BLaER1 (cell line): ENCODE results near the gene SLC34A3.

Experiments
- H3K27ac ChIP-seq: shearing (Covaris generic); formaldehyde crosslinking; 2 replicates; pipeline ENCODE4 v1.8.1; 2022
- H3K27me3 ChIP-seq: shearing (Covaris generic); formaldehyde crosslinking; 2 replicates; pipeline ENCODE4 v1.8.1; 2022
- H3K36me3 ChIP-seq: shearing (Covaris generic); formaldehyde crosslinking; 2 replicates; pipeline ENCODE4 v1.8.1; 2022
- H3K4me1 ChIP-seq: shearing (Covaris generic); formaldehyde crosslinking; 2 replicates; pipeline ENCODE4 v1.8.1; 2022
- H3K4me2 ChIP-seq: shearing (Covaris generic); formaldehyde crosslinking; 2 replicates; pipeline ENCODE4 v1.8.1; 2022
- H3K4me3 ChIP-seq: shearing (Covaris generic); formaldehyde crosslinking; 2 replicates; pipeline ENCODE4 v1.8.1; 2022
- H3K9ac ChIP-seq: shearing (Covaris generic); formaldehyde crosslinking; 2 replicates; pipeline ENCODE4 v1.8.1; 2022
- H3K9me3 ChIP-seq: shearing (Covaris generic); formaldehyde crosslinking; 2 replicates; pipeline ENCODE4 v1.8.1; 2022
- H4K20me1 ChIP-seq: shearing (Covaris generic); formaldehyde crosslinking; 2 replicates; pipeline ENCODE4 v1.8.1; 2022
- Cebpa-rat ChIP-seq: shearing (Covaris generic); IDR thresholded peaks from 2 replicates; pipeline ENCODE4 v1.8.1; 2022

SLC34A3 gene

DNA sequence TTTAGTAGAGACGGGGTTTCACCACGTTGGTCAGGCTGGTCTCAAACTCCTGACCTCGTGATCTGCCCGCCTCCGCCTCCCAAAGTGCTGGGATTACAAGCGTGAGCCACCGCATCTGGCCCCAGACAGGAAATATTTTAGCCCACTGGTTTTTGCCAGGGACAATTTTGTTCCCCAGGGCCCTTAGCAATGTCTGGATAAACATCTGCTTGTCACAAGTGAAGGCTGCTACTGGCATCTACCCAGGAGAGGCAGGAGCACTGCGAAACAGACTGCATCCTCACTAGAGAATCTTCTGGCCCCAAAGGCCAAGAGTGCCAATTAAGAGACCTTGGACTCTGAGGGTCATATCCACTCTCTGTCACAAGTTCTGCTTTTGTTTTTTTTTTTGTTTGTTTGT, 27.7 kb upstream of the SLC34A3 start:
- Histone ChIP-seq H4K20me1 (peaks cover 77% of the 10 kb centered on the region), H3K9ac (peak overlapping the region; percentile 56; the same call in 1 of the 2 replicates), H3K4me3 (no peak overlapping the region), H3K9me3 (no peaks in the 10 kb centered on the region), H3K36me3 (peaks cover 12% of the 10 kb centered on the region), H3K4me1 (peaks cover 78% of the 10 kb centered on the region), H3K27ac (peak overlapping the region; percentile 41), H3K27me3 (peaks cover 4% of the 10 kb centered on the region; the same call in 1 of the 2 replicates), H3K4me2 (peak overlapping the region; percentile 100)
- no peak for TF ChIP-seq Cebpa-rat

DNA sequence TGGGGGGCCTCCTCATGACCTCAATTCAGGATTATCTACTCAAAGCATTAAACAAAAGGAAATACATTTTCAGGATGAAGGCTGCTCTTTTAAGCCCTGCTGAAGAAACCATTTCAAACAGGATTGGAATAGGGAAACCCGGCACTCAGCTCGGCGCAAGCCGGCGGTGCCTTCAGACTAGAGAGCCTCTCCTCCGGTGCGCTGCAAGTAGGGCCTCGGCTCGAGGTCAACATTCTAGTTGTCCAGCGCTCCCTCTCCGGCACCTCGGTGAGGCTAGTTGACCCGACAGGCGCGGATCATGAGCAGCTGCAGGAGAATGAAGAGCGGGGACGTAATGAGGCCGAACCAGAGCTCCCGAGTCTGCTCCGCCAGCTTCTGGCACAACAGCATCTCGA, 26.0 kb upstream of the SLC34A3 start:
- Histone ChIP-seq H3K36me3 (peaks cover 25% of the 10 kb centered on the region), H3K4me3 (peak overlapping the region; percentile 84), H4K20me1 (peaks cover 59% of the 10 kb centered on the region), H3K27me3 (no peaks in the 10 kb centered on the region), H3K27ac (peak overlapping the region; percentile 91), H3K4me1 (peaks cover 64% of the 10 kb centered on the region), H3K9me3 (no peaks in the 10 kb centered on the region), H3K4me2 (peak overlapping the region; percentile 100), H3K9ac (peak overlapping the region; percentile 91)
- TF ChIP-seq Cebpa-rat, result no peak

GRCh38 chr9:137205126-137206069, 25.3 kb upstream of the SLC34A3 start, which contains the start of the genes NDOR1 and TMEM203:
NDOR1 (plus strand) TSS chr9:137205700; CDS start chr9:137205778, 78 bp downstream.
TMEM203 (minus strand) TSS chr9:137205648; CDS start chr9:137205414, 234 bp downstream.
- H3K27ac ChIP-seq, result peak within 1 kb of the TSS; percentile 91
- H3K4me3 ChIP-seq, result peak within 1 kb of the TSS; percentile 84

GRCh38 chr9:137206602-137207001, 24.1 kb upstream of the SLC34A3 start:
- Histone ChIP-seq H3K27ac (no peak overlapping the region), H3K4me2 (peak overlapping the region; percentile 100), H3K27me3 (no peaks in the 10 kb centered on the region), H3K4me1 (peaks cover 69% of the 10 kb centered on the region), H3K36me3 (peaks cover 37% of the 10 kb centered on the region), H3K9ac (peak overlapping the region; percentile 91), H3K9me3 (no peaks in the 10 kb centered on the region), H3K4me3 (peak overlapping the region; percentile 84), H4K20me1 (peaks cover 56% of the 10 kb centered on the region)
- TF ChIP-seq Cebpa-rat, result no peak

More at GRCh38 chr9:137205126-137206069, 25.3 kb upstream of the SLC34A3 start, which contains the start of the genes NDOR1 and TMEM203:
- H4K20me1 ChIP-seq, result peaks cover 59% of the 10 kb centered on the region
- H3K9me3 ChIP-seq, result no peaks in the 10 kb centered on the region
- H3K4me2 ChIP-seq, result peak within 1 kb of the TSS; percentile 100
- no peaks in the 10 kb centered on the region for H3K27me3 ChIP-seq
- peaks cover 32% of the 10 kb centered on the region for H3K36me3 ChIP-seq
- peaks cover 69% of the 10 kb centered on the region for H3K4me1 ChIP-seq
- no peak for TF ChIP-seq Cebpa-rat
- peak within 1 kb of the TSS; percentile 91 for H3K9ac ChIP-seq

DNA sequence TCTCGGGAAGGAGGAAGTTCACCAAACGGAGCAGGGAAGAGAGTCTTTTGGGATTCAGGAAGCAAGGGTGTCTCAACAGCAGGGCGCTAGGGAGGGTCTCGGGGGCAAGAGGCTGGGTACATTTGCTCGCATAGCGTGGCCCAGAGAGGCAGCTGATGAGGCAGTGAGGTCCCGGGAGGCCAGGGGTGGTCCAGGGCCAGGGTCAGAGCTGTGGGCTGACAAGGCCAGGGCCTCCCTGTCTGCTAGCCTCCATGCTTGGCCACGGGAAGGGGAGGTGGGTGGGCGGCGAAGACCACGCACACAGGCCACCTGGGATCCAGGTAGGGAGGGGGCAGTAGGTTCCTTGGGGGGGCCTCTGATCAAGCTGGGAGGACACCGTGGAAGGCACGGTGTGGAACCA, 19.2 kb upstream of the SLC34A3 start:
- H3K27me3 ChIP-seq, result no peaks in the 10 kb centered on the region
- TF ChIP-seq Cebpa-rat, result no peak
- peaks cover 78% of the 10 kb centered on the region for H3K36me3 ChIP-seq
- H3K4me3 ChIP-seq, result no peak overlapping the region
- no peak overlapping the region for H3K9ac ChIP-seq
- H4K20me1 ChIP-seq, result peaks cover 10% of the 10 kb centered on the region; the same call in 1 of the 2 replicates
- H3K4me1 ChIP-seq, result peaks cover 40% of the 10 kb centered on the region
- no peak overlapping the region for H3K4me2 ChIP-seq
- no peaks in the 10 kb centered on the region for H3K9me3 ChIP-seq
- no peak overlapping the region for H3K27ac ChIP-seq

DNA sequence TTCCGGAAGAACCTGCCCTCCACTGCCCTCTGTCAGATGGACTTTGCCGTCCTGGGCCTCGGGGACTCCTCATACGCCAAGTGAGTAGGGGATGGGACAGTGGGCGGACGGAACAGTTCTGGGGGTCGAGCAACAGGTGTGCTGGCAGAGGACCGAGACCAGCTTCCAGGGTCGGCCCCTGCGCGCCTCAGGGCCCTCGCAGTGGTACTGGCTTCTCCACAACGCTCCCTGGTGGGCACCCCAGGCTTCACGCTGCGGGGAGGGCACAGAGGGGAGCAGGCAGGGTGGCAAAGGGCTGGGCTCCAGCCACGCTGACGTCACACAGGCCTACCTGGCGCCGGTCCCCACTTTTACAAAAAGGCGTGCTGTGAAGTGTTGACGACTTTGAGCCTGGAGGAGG, 18.2 kb upstream of the SLC34A3 start:
- H3K9me3 ChIP-seq, result no peaks in the 10 kb centered on the region
- H3K27ac ChIP-seq, result no peak overlapping the region
- no peaks in the 10 kb centered on the region for H3K27me3 ChIP-seq
- peaks cover 40% of the 10 kb centered on the region for H3K4me1 ChIP-seq
- no peak overlapping the region for H3K4me2 ChIP-seq
- peaks cover under 1% of the 10 kb centered on the region; the same call in 1 of the 2 replicates for H4K20me1 ChIP-seq
- peaks cover 74% of the 10 kb centered on the region for H3K36me3 ChIP-seq
- no peak for TF ChIP-seq Cebpa-rat
- H3K9ac ChIP-seq, result no peak overlapping the region
- no peak overlapping the region for H3K4me3 ChIP-seq

DNA sequence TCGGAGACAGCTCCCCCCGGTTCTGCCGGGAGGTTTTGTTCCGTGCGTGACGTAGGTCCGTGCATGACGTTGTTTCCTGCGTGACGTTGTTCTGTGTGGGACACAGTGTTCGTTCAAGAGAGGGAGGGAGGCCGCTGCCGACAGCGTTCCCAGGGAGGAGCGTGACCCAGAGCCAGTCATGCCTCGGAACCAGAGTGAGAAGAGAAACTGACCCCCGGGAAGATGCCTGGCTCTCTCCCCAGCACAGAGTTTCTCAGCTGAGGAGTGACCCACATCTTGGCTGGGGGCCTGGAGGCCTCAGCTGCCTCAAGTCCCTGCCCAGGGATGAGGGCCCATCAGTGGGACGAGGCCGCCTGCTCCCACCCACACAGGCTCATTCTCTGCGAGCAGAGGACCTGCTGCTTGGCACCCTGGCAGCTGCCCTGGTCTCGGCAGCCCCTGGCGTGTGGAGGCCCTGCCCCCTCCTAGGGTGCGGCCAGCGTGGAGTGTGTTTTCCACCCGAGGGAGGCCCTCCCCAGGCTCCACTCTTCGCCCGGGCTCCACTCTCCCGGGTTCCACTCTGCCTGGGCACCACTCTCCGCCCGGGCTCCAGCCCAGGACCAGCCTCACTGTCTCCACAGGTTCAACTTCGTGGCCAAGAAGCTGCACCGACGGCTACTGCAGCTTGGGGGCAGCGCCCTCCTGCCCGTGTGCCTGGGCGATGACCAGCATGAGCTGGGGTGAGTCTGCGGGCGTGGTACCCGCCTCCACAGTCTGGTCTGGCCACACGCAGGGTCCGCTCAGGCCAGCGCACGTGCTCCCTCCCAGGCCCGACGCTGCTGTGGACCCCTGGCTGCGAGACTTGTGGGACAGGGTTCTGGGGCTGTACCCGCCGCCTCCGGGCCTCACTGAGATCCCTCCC, 17.3 kb upstream of the SLC34A3 start:
- Histone ChIP-seq H3K27ac (no peak overlapping the region), H3K27me3 (no peaks in the 10 kb centered on the region), H3K9me3 (no peaks in the 10 kb centered on the region), H3K4me1 (peaks cover 47% of the 10 kb centered on the region), H3K36me3 (peaks cover 74% of the 10 kb centered on the region), H3K4me2 (no peak overlapping the region), H3K9ac (no peak overlapping the region), H4K20me1 (no peaks in the 10 kb centered on the region; the same call in 1 of the 2 replicates), H3K4me3 (no peak overlapping the region)
- TF ChIP-seq Cebpa-rat, result no peak

GRCh38 chr9:137214620-137215019, 16.1 kb upstream of the SLC34A3 start:
- Histone ChIP-seq H3K27me3 (no peaks in the 10 kb centered on the region), H3K27ac (no peak overlapping the region), H3K4me2 (no peak overlapping the region), H3K4me1 (peaks cover 47% of the 10 kb centered on the region), H3K4me3 (no peak overlapping the region), H4K20me1 (no peaks in the 10 kb centered on the region; the same call in 1 of the 2 replicates), H3K9me3 (no peaks in the 10 kb centered on the region), H3K9ac (no peak overlapping the region), H3K36me3 (peaks cover 73% of the 10 kb centered on the region)
- TF ChIP-seq Cebpa-rat, result no peak

DNA sequence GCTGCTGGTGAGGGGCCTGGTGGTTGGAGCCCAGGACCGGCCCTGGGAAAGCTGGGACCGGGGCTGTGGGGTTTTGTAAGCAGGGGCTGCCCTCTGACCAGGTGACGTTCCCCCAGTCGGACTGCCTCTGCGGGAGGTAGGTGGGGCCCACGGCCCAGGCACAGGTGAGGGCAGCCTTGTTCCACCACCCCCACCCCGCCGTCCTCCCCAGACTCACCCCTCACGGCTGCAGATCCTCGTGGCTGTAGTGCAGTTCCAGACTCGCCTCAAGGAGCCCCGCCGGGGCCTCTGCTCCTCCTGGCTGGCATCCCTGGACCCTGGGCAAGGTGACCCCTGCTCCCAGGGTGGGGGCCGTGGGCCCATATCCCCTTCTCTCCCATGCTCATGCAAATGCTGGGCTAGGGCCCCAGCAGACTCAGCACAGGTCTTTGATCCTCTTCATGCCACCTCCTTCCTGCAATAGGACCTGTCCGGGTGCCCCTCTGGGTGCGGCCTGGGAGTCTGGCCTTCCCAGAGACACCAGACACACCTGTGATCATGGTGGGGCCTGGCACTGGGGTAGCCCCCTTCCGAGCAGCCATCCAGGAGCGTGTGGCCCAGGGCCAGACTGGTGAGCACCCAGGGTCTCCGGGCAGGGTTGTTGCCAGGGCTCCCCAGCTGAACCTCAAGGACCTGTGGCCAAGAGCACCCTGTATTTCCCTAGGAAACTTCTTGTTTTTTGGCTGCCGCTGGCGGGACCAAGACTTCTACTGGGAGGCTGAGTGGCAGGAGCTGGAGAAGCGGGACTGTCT, 15.3 kb upstream of the SLC34A3 start:
- Histone ChIP-seq H3K4me2 (no peak overlapping the region), H3K9ac (no peak overlapping the region), H3K27me3 (no peaks in the 10 kb centered on the region), H3K36me3 (peaks cover 73% of the 10 kb centered on the region), H3K4me3 (no peak overlapping the region), H3K9me3 (no peaks in the 10 kb centered on the region), H3K27ac (no peak overlapping the region), H3K4me1 (peaks cover 40% of the 10 kb centered on the region), H4K20me1 (peaks cover 6% of the 10 kb centered on the region; the same call in 1 of the 2 replicates)
- no peak for TF ChIP-seq Cebpa-rat
